ENCODE results near the gene DEFB114.

DNA sequence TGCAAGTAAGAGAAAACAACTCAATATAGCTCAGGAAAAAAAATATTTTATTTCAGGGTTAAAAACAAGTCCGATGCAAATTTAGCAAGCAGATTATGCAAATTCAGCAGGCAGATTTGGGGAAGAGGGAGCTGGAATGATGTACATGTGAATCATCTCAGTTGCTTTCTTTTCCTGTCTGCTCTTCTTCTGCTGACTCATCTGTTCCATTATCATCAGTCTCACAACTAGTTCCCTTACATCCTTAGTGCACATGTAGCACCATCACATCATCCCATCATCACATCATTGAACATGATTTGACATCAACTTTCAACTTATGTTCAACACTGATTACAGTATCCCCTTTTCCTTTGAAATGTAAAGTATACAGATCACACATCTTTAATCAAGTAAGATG is 16.9 kb upstream of the DEFB114 start:
- TF ChIP-seq, protein P1, sequence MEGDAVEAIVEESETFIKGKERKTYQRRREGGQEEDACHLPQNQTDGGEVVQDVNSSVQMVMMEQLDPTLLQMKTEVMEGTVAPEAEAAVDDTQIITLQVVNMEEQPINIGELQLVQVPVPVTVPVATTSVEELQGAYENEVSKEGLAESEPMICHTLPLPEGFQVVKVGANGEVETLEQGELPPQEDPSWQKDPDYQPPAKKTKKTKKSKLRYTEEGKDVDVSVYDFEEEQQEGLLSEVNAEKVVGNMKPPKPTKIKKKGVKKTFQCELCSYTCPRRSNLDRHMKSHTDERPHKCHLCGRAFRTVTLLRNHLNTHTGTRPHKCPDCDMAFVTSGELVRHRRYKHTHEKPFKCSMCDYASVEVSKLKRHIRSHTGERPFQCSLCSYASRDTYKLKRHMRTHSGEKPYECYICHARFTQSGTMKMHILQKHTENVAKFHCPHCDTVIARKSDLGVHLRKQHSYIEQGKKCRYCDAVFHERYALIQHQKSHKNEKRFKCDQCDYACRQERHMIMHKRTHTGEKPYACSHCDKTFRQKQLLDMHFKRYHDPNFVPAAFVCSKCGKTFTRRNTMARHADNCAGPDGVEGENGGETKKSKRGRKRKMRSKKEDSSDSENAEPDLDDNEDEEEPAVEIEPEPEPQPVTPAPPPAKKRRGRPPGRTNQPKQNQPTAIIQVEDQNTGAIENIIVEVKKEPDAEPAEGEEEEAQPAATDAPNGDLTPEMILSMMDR (IDR thresholded peaks at IDR 0.05): no peak
- no peak for TF ChIP-seq POLR2A (IDR thresholded peaks at IDR 0.05)
